HL-60/S4 treated with phorbol 12-myristate 13-acetate at 8.2 ng/mL for 4 days and 3 days (cell line): ENCODE data around the gene LECT2.

Experiments
- in situ Hi-C: fragments of 300-500 bp; cut with MboI; formaldehyde crosslinking; loops from 2 replicates; pipeline ENCODE4 v1.15.0; 2022; ENCODE audit warnings: low sequenced_read_pairs

The LECT2 gene

DNA sequence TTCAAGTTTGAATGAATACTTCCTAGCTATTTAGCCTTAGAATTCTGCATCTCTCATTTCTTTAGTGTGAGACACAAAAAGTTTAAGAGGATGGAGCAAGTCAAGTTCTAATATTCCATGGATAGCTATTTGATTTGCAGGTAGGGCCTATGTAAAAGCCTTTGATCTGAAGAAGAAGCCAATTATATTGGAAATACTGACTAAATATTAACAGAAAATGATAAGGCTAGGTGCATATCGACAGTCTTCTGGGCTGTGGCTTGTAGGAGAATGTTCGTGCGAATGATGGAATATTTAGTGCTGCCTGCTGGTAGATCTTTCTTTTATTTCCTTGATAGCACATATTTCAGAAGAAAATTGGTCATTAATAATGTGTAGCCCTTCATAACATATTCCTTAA is at the start of gene LECT2:
LECT2 (minus strand) TSS at position 85 of the 400 bp plus-strand sequence. CDS start 150 bp downstream, outside the sequence.
- in situ Hi-C loops, result no loop called here

DNA sequence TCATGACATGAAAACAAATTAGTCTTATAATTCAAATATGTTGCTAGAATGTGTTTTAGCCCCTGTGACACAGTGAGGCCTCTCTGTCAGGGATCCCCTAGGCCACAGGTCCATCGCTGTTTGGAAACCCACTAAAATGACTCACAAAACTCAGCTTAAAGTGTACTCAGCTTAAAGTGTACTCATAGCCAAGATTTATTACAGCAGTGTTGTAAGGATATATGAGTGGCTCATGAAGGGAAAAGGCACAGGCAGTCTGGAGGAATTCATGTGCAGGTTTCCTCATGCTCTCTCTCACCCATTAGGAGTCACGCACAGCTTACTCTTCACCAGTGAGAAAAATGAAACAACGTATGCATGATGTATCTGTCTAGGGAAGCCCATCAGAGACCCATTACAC is 49.7 kb upstream of the LECT2 start:
- in situ Hi-C loops, result no loop called here

DNA sequence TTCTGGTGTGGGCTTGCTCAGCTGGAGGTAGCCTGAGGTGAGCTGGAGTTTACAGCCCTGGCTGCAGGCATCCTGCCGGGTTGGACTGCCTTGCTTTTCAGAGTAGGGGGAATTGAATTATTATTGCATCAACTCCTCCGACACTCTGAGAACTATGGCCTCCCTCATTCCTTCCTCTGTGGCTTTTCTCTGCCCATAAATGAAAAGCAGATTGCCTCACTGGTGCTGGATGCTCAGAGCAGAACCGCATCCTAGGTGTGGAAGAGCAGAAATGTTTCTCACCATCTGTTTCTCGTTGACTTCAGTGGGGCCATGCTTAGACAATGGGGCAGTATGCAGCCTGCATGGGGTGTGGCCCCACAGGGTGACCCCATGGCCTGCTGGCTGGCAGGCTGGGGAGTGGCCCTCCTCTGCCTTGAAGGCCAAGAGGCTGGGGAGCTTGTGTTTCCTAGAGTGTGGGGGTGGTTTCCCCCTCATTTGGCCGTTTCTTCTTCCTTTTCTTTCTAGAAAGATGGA is 46.7 kb upstream of the LECT2 start:
- in situ Hi-C loops, result no loop called here

DNA sequence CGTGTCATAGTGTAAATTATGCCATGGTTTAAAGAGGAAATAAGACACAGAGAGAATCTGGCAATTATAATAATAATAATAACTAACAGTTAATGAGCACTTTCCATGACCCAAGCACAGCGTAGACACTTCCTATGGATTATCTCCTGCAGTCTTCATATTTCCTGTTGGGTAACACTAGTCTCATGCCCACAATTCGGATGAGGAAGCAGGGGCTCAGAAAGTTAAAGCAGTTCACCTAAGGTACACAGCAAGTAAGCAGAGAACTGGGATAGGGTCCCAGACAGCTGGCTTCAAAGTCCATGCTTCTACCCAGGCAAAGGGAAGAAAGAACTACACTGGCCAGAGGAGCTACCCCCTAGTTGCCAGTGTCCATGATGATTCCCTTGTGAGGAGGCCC is 46.1 kb upstream of the LECT2 start:
- in situ Hi-C loops, result no loop called here

DNA sequence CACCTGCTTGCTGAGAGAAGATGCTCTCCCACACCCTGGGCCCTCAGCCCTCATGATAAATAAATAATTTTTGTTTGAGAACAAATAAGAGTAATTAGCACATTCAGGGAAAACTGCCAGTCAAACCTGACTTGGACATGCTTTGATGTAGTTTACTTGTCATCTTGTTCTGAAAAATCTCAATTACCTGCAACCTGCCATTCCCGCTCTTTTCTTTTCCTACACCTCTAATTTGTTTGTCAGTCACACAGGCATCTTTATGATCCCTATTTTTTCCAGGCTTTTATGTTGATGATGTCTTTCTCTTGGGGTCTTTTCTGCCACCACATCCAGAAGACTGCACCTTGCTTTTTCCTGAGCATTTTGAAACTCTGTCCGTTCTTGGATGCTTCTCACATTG is 45.4 kb upstream of the LECT2 start:
- in situ Hi-C loops, result no loop called here

DNA sequence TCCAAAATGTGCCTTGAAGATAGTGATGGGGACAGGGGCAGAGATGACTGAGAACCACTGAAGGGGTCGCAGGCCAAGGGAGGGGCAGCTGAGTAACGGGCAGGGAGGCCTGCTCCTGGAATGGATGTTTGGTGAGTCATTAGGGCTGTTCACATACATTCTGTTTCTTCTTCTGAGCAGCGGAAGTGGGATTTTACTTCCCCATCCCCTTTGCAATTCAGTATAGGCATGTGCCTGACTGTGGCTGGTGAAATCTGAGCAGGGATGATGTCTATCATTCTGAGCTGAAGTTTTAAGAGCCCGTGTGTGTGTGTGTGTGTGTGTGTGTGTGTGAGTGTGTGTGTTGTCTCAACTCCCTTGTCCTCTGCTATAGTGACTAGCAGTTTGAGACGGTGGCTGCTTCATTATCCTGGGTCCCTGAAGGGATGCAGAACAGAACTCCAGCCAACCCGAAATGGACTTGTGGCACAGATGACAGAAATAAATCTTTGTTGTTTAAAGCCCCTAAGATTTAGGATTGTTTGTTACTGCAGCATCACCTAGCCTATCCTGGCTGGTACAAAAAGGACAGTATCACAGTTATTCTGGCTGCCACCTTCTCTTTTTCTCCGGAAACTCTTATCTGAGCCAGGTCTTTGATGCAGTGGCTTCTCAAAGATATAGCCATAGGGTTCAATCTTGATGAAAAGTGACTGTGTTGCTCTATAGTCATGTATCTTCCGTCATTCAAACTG is 44.8 kb upstream of the LECT2 start:
- in situ Hi-C loops, result no loop called here

DNA sequence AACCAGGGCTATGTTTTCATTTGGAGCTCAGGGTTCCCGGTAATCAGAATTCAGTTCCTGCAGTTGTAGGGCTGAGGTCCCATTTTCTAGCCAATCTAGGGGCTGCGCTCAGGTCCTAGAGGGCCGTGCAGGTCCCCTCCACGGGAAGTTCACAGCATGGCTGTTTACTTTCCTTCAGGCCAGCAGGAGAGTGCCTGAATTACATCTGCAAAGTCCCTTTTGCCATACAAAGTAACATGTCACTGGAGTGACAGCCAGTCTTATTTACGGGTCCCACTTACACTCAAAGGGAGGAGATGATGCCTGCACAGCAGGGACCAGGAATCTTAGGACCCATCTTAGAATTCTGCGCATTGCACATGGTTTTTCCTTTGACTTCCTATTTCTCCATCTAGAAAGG is 44.1 kb upstream of the LECT2 start:
- in situ Hi-C loops, result no loop called here

DNA sequence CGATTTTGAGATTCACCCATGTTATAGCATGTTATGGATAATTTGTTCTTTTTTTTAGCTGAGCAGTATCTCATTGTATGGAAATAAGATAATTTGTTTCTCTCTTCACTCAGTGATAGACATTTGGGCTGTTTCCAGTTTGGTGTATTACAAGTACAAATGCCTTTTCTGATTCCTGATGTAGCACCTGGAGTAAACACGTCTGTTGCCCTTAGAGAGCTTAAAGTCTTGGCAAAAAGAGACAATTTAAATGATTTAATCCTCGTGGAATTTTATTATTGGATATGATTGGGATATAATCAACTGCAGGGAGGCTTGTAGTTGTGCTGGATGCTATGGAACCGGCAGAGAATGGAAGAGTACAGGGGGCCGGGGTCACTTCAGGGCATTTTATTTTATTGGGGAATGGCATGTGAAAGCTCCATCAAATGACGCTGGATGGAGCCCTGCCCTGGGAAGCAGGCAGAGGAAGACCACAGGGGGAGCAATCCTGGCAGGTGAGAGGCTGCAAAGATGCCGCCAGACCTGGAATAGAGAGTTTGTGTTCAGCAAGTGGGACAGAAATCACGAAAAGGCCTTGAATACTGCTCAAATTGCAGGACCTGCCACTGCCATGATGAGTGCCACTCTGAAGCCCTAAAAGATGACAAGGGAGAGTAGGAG is 43.0 kb upstream of the LECT2 start:
- in situ Hi-C loops, result no loop called here

DNA sequence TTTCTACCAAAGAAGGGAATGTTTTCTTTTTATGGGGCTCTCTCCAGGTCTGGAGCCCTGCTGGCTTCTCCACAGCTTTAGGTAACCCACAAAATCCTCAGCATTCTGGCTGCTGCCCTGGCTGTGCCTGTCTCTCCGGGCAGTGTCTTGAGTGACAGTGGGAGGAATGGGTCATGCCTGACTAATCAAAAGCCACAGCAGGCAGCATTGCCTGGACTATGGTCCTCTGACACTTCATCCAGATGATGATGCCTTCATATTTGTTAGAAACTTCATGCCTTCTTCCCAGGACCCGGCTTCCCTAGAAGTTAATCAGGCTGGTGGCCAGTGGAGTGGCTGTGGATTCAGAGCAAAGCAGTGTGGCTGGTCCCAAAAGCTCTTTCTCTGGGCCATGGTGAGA is 41.8 kb upstream of the LECT2 start:
- in situ Hi-C loops, result no loop called here

DNA sequence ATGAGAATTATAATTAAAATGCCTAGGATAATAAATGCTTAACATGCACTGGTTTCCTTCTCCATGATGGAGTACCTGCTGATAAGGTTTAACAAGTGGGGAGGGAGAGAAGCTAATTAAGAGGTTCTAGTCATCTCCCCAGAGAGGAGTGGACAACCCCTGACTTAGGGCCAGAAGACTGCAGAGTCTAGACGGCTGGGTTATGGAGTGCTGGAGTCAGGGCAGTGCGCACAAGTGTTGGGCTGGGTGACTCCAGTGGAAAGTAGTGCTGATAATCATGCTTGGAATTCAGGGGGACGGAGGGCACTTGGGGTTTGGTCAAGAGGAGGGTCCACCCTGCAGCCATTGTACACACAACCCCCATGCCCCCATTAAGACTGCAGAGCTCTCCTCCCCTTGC is 41.2 kb upstream of the LECT2 start:
- in situ Hi-C loops, result no loop called here

DNA sequence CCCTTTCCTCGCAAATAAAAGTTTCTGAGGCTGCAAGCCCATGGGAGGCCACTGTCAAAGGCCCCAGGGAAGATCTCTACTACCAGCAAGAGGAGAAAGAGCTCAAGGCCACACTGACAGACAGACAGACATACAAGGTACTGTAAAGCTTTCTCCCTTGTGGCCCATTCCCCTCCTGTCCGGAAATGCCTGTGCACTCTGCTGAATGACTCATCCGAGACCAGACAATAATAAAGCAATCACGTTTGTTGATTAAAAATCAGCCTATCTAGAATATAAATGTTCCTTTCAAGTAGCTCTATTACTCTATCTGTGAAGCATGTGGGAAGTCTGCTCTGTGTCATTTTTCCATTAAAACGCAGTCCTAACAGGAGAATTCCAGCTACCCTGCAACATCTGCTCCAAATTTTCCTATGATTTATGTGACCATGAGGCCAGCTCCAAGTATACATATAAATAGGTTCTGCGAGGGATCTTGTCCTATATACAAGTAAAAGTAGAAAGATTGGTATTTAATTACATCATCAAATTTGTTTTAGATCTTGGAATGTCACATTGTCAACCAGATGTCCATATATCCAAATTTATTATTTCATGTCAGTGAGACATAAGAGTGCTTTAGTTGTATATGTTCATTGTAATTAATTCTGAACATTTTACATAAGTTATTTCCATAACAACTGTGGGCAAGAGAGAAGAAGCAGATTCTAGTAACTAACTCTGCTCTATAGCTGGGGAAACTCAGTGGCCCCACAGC is 39.3 kb upstream of the LECT2 start:
- in situ Hi-C loops, result no loop called here

DNA sequence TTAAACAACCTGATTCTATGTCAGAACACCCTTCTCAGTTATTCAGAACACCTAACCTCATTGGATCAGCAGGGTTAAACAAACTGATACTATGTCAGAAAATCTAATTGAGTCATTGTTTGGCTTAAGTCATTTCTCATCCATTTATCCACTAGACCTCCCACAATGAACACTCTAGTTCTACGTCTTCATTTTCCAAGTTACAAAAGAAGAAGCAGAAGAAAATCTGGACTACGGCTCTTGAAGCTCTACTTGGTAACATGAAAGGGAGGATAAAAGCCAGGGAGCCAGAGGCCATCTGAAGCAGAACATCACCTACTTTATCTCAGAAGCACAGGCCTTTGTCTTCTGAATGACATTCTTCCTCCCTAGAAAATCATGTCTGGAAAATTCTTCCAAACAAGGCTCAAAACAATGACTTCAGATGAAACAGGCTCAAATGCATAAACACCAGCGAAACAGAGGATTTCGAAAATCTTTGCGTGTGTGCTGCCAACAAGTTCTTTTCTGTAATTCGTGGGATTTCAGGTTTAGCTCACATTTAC is 38.6 kb upstream of the LECT2 start:
- in situ Hi-C loops, result no loop called here

DNA sequence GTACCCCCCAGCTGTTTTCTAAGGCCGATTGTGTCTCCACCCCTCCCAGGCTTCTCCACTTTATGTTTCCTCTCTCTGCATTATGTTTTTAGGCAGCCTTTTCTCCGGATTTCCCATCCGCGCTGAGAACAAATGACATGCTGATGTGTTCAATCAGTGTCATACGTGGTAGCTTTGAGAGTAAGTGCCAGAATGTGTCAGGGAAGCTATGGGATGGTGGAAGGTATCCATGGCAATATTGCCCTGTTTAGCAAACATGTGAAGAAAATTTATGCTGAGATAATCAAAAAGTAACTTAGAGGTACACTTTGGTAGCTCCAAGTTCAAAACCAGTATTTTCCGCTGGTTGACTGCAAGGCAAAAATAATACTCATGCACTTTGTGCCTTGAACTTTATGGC is 36.6 kb upstream of the LECT2 start:
- in situ Hi-C loops, result no loop called here

DNA sequence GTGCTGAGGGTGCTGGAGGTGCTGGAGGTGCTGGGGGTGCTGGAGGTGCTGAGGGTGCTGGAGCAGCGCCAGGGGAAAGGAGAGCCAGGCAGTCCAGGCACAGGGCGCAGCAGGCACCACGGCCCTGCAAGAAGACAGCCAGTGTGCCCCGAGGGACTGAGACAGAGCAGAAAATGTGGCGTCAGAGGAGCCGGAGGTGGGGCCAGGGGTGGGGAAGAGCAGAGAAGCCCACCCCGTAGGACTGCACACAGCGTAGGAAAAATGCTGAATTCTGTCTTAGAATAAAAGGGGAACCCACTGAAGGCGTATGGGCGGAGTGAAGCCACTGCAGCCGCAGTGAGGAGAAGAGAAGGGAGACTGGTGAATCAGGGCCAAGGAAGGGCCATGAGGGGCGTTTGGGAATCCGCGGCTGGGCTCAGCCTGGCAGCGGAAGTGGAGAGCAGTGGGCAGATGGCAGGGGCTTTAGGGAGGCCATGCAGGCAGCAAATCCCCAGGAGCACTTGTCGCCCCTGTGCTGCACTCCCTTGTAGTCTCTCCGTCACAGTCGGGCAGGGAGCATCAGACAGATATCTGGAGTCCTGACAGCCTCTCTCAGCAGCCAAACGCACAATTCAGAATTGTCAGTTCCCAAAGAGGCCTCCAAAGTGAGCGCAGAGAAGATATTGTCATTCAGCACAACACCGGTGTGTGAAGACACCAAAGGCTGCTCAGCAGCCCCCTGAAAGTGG is 35.9 kb upstream of the LECT2 start:
- in situ Hi-C loops, result no loop called here

DNA sequence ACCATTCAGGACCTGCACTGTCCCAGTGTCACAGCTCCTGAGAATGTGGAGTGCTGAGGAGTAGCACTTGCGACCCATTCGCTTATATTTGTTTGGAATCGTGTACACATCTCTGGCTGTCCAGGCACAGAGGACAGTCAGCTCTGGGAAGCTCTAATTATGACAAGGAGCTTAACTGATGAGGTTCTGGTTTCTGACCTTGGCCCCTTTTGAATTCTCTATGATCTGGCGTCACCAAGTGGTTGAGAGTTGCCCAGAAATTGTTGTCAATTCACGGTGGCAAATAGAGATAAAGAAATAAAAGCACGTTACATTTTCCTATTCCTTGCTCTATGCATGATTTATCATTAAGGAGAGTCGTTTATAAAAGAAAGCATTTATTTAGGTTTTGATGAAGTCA is 34.9 kb upstream of the LECT2 start:
- in situ Hi-C loops, result no loop called here

DNA sequence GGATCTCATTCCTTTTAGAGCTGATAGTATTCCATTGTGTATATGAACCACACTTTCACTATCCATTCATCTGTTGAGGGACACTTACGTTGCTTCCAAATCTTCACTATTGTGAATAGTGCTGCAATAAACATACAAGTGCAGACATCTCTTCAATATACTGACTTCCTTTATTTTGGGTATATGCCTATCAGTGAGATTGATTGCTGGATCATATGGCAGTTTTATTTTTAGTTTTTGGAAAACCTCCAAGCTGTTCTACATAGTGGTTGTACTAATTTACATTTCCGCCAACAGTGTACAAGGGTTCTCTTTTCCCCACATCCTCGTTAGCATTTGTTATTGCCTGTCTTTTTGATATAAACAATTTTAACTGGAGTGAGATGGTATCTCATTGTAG is 33.8 kb upstream of the LECT2 start:
- in situ Hi-C loops, result no loop called here

DNA sequence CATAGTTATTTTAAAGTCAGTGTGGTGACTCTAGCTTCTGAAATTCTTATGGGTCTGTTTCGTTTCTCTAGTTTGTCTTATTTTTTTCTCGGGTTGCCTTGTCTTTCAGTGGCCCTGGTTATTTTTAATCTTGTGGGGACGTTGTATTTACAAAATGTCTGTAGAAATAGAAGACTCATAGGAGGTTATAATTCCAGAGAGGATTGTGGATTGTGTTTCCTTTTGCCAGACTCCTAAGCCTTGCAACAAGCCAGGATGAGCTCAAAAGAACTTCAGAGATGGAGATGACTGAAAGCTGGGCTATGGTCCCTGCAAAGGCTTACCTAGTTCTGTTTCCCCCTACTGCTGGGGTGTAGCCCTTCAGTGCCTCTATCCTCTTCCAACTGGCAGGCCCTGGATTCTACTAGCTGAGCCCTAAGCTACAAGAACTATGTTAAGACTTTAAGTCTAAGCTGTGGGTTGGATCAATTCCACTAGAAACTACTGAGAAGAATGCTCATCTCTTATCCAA is 32.2 kb upstream of the LECT2 start:
- in situ Hi-C loops, result no loop called here

DNA sequence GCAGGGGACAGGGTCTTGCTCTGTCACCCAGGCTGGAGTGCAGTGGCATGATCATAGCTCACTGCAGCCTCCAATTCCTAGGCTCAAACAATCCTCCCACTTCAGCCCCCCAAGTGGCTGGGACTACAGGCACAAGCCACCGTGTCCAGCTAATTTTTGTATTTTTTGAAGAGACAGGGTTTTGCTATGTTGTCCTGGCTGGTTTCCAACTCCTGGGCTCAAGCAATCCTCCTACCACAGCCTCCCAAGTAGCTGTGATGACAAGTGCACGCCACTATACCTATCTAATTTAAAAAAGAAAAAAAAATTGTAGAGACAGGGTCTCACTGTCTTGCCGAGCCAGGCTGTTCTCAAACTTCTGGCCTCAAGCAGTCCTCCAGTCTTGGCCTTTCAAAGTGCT is 31.6 kb upstream of the LECT2 start:
- in situ Hi-C loops, result no loop called here

DNA sequence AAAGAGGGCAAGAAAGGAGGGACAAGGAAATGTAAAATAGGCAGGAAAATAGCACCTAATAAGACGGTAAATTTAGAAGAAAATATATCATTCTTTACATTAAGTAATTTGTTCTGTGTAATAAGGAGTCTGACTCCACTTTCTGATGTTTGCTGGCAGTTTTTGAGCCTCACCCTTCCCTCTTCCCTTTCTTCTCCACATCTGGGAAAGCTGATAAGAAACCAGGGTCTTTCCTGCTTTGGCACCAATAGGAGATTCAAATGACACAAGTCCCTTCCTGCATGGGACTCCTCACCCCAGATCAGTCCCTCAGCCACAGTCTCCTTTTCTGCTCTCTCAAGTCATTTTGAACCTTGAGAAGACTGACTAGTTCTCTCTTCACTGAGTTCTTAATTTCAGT is 31.2 kb upstream of the LECT2 start:
- in situ Hi-C loops, result no loop called here

DNA sequence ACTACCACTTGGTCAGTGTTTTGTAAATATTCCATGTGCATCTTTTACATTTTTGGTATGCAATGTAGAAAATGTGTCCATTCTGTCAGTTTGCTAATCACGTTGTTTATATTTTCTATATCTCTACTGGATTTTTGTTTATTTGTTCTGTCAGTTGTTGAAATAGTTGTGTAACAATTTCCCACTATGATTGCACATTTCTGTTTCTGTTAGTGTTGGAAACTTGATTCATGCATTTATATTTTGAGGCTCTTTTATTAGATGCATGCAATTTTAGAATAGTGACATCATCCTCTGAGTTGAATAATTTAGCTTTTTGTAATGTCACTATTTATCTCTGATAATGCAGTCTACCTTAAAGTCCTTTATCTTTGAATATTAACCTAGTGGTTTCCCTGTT is 25.8 kb upstream of the LECT2 start:
- in situ Hi-C loops, result no loop called here

DNA sequence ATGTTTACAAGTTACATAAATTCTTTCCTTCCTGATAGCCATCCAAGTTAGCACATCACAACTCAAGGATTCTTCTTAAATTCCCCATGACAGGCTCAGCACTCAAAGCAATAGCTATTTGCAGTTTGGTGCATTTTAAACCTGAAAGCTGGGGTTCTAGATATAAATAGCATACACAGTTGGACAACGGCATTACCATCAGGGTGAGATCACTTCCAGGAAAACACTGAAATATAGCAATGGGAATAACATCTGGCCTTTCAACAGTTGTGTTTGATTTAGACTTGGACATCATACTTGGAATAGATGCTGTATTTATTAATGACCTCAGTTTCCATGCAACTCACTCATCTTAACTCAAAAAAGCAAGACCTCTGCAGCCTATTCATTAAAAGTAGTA is 24.7 kb upstream of the LECT2 start:
- in situ Hi-C loops, result no loop called here
